Measurements from ENCODE around the gene TSSC4. TPM values are rescaled to one million over a fixed set of nuclear protein-coding genes. Genes with fewer than 3 reads are reported as not detected.

The TSSC4 gene
- total RNA-seq, 6 experiments from 2014 or later: 17.6 to 27.0 (median 19.5) TPM

DNA sequence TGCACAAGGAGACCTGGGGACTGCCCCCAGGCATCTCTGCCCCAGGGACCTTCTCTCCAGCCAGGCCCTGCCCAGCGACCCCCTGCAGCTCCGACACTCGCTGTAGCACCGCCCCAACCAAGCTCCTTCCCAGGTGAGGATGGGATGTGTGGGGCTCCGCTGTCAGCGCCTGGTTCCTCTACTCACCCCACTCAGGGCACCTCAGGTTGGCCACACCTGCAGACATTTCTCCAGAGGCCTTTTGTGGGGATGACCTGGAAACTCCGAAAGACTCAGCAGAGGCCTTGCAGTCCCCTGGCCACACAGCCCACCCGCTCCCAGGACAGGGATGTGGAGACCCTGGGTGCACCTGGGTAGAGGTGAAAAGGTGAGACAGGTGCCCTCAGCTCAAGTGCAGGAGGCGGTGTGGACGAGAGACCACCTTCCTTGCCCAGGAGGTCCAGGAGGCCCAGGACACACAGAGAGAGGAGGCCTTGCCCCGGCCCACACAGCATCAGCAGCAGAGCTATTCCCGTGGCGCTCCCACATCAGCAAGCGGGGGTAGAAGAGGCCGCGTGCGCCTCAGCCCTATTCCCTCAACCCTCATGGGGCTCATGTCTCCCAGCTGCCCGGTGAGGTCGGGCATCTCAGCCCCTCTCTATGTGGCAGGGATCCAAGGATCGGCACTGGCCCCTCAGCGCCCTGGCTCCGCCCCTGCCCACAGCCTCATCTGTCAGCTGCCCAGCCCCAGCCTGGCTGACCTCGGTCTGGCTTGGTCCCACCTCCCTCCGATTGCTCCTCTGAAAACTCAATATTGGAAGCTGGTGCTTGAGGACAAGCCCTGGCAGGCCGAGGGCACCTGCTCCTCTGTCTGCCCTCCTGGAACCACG lies 22.8 kb downstream of the TSSC4 start:
- no peaks in the 10 kb centered on the region for H3K9me3 ChIP-seq
- H3K36me3 ChIP-seq: no peaks in the 10 kb centered on the region
- H3K27me3 ChIP-seq: no peaks in the 10 kb centered on the region
- no CpG with 5 or more reads among the region's 26 CpGs for WGBS (ENCODE audit: insufficient coverage, low coverage, low lambda C conversion rate, missing lambda C conversion rate)
- H3K4me1 ChIP-seq: no peaks in the 10 kb centered on the region
- no peak for DNase-seq
- no peak for ATAC-seq
- no peak overlapping the region for H3K4me3 ChIP-seq
- intact Hi-C loops (cut with DNase I): loop anchor here in 1 of 2 donors (5.0 kb wide), 1 partner anchor 226 kb away; no protein-coding TSS in a partner anchor
- no peak overlapping the region for H3K27ac ChIP-seq
- TF ChIP-seq POLR2A (IDR thresholded peaks at IDR 0.05): no peak
- TF ChIP-seq, protein P1, sequence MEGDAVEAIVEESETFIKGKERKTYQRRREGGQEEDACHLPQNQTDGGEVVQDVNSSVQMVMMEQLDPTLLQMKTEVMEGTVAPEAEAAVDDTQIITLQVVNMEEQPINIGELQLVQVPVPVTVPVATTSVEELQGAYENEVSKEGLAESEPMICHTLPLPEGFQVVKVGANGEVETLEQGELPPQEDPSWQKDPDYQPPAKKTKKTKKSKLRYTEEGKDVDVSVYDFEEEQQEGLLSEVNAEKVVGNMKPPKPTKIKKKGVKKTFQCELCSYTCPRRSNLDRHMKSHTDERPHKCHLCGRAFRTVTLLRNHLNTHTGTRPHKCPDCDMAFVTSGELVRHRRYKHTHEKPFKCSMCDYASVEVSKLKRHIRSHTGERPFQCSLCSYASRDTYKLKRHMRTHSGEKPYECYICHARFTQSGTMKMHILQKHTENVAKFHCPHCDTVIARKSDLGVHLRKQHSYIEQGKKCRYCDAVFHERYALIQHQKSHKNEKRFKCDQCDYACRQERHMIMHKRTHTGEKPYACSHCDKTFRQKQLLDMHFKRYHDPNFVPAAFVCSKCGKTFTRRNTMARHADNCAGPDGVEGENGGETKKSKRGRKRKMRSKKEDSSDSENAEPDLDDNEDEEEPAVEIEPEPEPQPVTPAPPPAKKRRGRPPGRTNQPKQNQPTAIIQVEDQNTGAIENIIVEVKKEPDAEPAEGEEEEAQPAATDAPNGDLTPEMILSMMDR (IDR thresholded peaks at IDR 0.05): no peak

DNA sequence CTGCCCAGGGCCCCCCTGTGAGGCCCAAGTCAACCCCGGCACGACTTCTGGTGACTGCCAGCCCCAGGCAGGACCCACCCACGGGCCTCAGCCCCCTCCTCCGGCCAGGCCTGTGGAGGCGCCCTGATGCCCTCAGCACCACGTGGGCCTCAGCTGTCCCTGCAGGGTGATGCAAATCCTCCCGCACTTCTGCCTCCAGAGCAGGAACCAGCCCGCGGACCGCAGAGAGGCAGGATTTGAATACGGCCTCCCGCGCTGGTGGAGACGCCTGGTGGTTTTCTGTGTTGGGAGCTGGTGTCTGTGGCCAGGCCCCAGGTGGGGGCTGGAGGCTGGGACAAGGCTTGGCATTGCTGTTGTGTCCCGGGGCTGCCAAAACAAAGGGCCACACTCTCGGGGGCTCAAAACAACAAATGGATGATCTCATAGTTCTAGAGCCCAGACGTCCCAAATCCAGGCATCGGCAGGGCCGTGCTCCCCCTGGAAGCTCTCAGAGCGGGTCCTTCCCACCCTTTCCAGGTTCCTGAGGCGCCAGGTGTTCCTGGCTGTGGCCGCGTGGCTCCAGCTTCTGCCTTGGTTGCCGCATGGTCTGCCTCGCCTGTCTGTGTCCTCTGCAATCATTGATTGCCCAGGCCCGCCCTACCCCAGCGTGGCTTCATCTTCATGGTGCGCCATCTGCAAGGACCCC lies 24.4 kb downstream of the TSSC4 start:
- TF ChIP-seq, protein P1 (IDR thresholded peaks at IDR 0.05): no peak
- no peak for TF ChIP-seq POLR2A (IDR thresholded peaks at IDR 0.05)
- intact Hi-C loops (cut with DNase I): loop anchor here in 1 of 2 donors (5.0 kb wide), 1 partner anchor 228 kb away; no protein-coding TSS in a partner anchor
- no peak overlapping the region for H3K27ac ChIP-seq
- no peaks in the 10 kb centered on the region for H3K4me1 ChIP-seq
- ATAC-seq (no peak), DNase-seq (no peak)
- 38% methylated on average over 4 of the region's 28 CpGs for WGBS (ENCODE audit: insufficient coverage, low coverage, low lambda C conversion rate, missing lambda C conversion rate)
- no peaks in the 10 kb centered on the region for H3K36me3 ChIP-seq
- no peaks in the 10 kb centered on the region for H3K27me3 ChIP-seq
- H3K9me3 ChIP-seq: no peaks in the 10 kb centered on the region
- no peak overlapping the region for H3K4me3 ChIP-seq

DNA sequence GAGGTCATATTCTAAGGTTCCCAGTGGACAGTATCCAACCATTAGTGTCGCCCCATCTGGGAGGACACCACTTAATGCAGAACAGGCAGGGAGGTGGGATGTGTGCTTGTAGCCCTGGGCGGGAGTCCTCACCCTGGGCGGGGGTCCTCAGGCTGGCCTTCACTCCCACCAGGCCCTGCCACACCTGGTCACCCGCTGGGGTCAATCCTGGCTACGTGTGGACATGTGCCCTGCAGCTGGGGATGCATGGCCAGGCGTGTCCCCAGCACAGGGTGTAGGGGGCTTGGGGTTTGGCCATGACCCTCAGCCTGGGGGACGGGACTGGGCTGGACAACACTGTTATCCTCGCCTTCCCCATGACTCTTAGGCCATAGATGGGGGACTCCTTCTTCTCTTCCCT lies 25.0 kb downstream of the TSSC4 start:
- H3K4me3 ChIP-seq: no peak overlapping the region
- DNase-seq (no peak), ATAC-seq (no peak)
- H3K4me1 ChIP-seq: no peaks in the 10 kb centered on the region
- TF ChIP-seq, protein P1 (IDR thresholded peaks at IDR 0.05): no peak
- TF ChIP-seq POLR2A (IDR thresholded peaks at IDR 0.05): no peak
- no peaks in the 10 kb centered on the region for H3K27me3 ChIP-seq
- no peak overlapping the region for H3K27ac ChIP-seq
- no peaks in the 10 kb centered on the region for H3K9me3 ChIP-seq
- no peaks in the 10 kb centered on the region for H3K36me3 ChIP-seq
- intact Hi-C loops (cut with DNase I): no loop called here
- no CpG with 5 or more reads among the region's 8 CpGs for WGBS (ENCODE audit: insufficient coverage, low coverage, low lambda C conversion rate, missing lambda C conversion rate)

DNA sequence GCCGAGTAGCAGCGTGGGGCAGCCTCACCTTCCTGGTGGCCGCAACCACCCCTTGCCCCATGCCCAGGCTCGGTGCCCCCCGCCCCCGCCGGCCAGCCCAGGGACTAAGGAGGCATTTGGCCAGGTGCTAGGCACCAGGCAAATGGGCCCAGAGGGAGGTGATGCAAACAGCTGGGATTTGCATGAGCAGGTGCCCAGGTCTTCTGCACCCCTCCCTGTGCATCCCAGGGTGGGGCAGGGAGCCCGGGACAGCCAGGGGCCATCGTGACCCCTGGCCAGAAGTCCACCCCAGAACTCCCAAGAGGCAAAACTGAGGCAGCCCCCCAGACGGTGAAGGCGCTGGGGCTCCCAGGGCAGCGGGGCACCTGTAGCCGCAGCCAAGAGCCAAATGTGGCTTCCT lies 25.7 kb downstream of the TSSC4 start:
- no peak for DNase-seq

More for the DNA sequence above, 25.7 kb downstream of the TSSC4 start:
- no CpG with 5 or more reads among the region's 13 CpGs for WGBS (ENCODE audit: insufficient coverage, low coverage, low lambda C conversion rate, missing lambda C conversion rate)
- TF ChIP-seq POLR2A (IDR thresholded peaks at IDR 0.05): no peak
- TF ChIP-seq, protein P1 (IDR thresholded peaks at IDR 0.05): no peak
- Histone ChIP-seq H3K4me3 (no peak overlapping the region), H3K27ac (no peak overlapping the region), H3K4me1 (no peaks in the 10 kb centered on the region), H3K9me3 (no peaks in the 10 kb centered on the region), H3K36me3 (no peaks in the 10 kb centered on the region), H3K27me3 (no peaks in the 10 kb centered on the region)
- intact Hi-C loops (cut with DNase I): no loop called here
- ATAC-seq: no peak

Data from right lobe of liver (tissue), 6 donors.